ENCODE data around the gene AADACL2.

AADACL2 gene

GRCh38 chr3:151724576-151725562, 8.9 kb upstream of the AADACL2 start:
- H3K9ac ChIP-seq (ENCODE audit: low read length) = no peak overlapping the region
- H2AFZ ChIP-seq (ENCODE audit: low read depth, low read length) = no peak overlapping the region
- no peaks in the 10 kb centered on the region for H4K20me1 ChIP-seq (ENCODE audit: insufficient read depth, low read length)
- no peak overlapping the region for H3K4me3 ChIP-seq (ENCODE audit: low read length)
- TF ChIP-seq EZH2phosphoT487 (IDR thresholded peaks at IDR 0.05; ENCODE audit: low read depth) = no peak
- no peak for TF ChIP-seq CTCF (IDR thresholded peaks at IDR 0.05; ENCODE audit: low read depth, low read length)
- H3K36me3 ChIP-seq (replicated peaks; ENCODE audit: low read depth, low read length) = no peaks in the 10 kb centered on the region
- H3K27me3 ChIP-seq (ENCODE audit: low read depth, low read length) = no peaks in the 10 kb centered on the region
- no peak overlapping the region for H3K27ac ChIP-seq (ENCODE audit: low read length)
- no peaks in the 10 kb centered on the region for H3K4me1 ChIP-seq (ENCODE audit: low read length)
- H3K4me2 ChIP-seq (ENCODE audit: low read length) = no peak overlapping the region
- H3K9me3 ChIP-seq (ENCODE audit: insufficient read depth, low read length) = no peaks in the 10 kb centered on the region
- no peaks in the 10 kb centered on the region for H3K79me2 ChIP-seq (ENCODE audit: low read length)

GRCh38 chr3:151726016-151726415, 7.7 kb upstream of the AADACL2 start:
- no peak overlapping the region for H3K9ac ChIP-seq (ENCODE audit: low read length)
- no peak overlapping the region for H3K27ac ChIP-seq (ENCODE audit: low read length)
- H3K36me3 ChIP-seq (replicated peaks; ENCODE audit: low read depth, low read length) = no peaks in the 10 kb centered on the region
- H3K79me2 ChIP-seq (ENCODE audit: low read length) = no peaks in the 10 kb centered on the region
- no peak overlapping the region for H3K4me2 ChIP-seq (ENCODE audit: low read length)
- no peaks in the 10 kb centered on the region for H4K20me1 ChIP-seq (ENCODE audit: insufficient read depth, low read length)
- no peaks in the 10 kb centered on the region for H3K4me1 ChIP-seq (ENCODE audit: low read length)
- no peak overlapping the region for H3K4me3 ChIP-seq (ENCODE audit: low read length)
- TF ChIP-seq CTCF (IDR thresholded peaks at IDR 0.05; ENCODE audit: low read depth, low read length) = no peak
- TF ChIP-seq EZH2phosphoT487 (IDR thresholded peaks at IDR 0.05; ENCODE audit: low read depth) = no peak
- H3K27me3 ChIP-seq (ENCODE audit: low read depth, low read length) = no peaks in the 10 kb centered on the region
- no peaks in the 10 kb centered on the region for H3K9me3 ChIP-seq (ENCODE audit: insufficient read depth, low read length)
- H2AFZ ChIP-seq (ENCODE audit: low read depth, low read length) = no peak overlapping the region

- H3K4me2 ChIP-seq (ENCODE audit: low read length) = no peak overlapping the region
- no peak overlapping the region for H3K9ac ChIP-seq (ENCODE audit: low read length)
- H4K20me1 ChIP-seq (ENCODE audit: insufficient read depth, low read length) = no peaks in the 10 kb centered on the region
- H3K27ac ChIP-seq (ENCODE audit: low read length) = no peak overlapping the region
- H3K4me1 ChIP-seq (ENCODE audit: low read length) = no peaks in the 10 kb centered on the region
- no peak overlapping the region for H2AFZ ChIP-seq (ENCODE audit: low read depth, low read length)
- H3K36me3 ChIP-seq (replicated peaks; ENCODE audit: low read depth, low read length) = no peaks in the 10 kb centered on the region
- TF ChIP-seq EZH2phosphoT487 (IDR thresholded peaks at IDR 0.05; ENCODE audit: low read depth) (no peak), CTCF (IDR thresholded peaks at IDR 0.05; ENCODE audit: low read depth, low read length) (no peak)
- no peak overlapping the region for H3K4me3 ChIP-seq (ENCODE audit: low read length)
- no peaks in the 10 kb centered on the region for H3K79me2 ChIP-seq (ENCODE audit: low read length)
- H3K27me3 ChIP-seq (ENCODE audit: low read depth, low read length) = no peaks in the 10 kb centered on the region
- no peaks in the 10 kb centered on the region for H3K9me3 ChIP-seq (ENCODE audit: insufficient read depth, low read length)
Measured at GRCh38 chr3:151732861-151733260, 866 bp upstream of the AADACL2 start.

GRCh38 chr3:151740581-151740980, 6.9 kb downstream of the AADACL2 start:
- H3K4me2 ChIP-seq (ENCODE audit: low read length) = no peak overlapping the region
- H3K4me1 ChIP-seq (ENCODE audit: low read length) = no peaks in the 10 kb centered on the region
- no peak overlapping the region for H3K9ac ChIP-seq (ENCODE audit: low read length)
- no peak overlapping the region for H3K4me3 ChIP-seq (ENCODE audit: low read length)
- no peaks in the 10 kb centered on the region for H3K27me3 ChIP-seq (ENCODE audit: low read depth, low read length)
- no peak overlapping the region for H2AFZ ChIP-seq (ENCODE audit: low read depth, low read length)
- H3K27ac ChIP-seq (ENCODE audit: low read length) = no peak overlapping the region
- no peaks in the 10 kb centered on the region for H3K9me3 ChIP-seq (ENCODE audit: insufficient read depth, low read length)
- H4K20me1 ChIP-seq (ENCODE audit: insufficient read depth, low read length) = no peaks in the 10 kb centered on the region
- TF ChIP-seq EZH2phosphoT487 (IDR thresholded peaks at IDR 0.05; ENCODE audit: low read depth) (no peak), CTCF (IDR thresholded peaks at IDR 0.05; ENCODE audit: low read depth, low read length) (no peak)
- H3K79me2 ChIP-seq (ENCODE audit: low read length) = no peaks in the 10 kb centered on the region
- no peaks in the 10 kb centered on the region for H3K36me3 ChIP-seq (replicated peaks; ENCODE audit: low read depth, low read length)
